GM12878 (cell line): ENCODE measurements around the gene THADA. TPM values are rescaled to one million over a fixed set of nuclear protein-coding genes. Genes with fewer than 3 reads are reported as not detected.

Source experiments
- KAT2A ChIP-seq: conservative IDR thresholded peaks from 2 replicates; pipeline ENCODE4 v1.6.1; 2011; ENCODE audit warnings: low read depth, low read length; ENCODE audit not compliant: control insufficient read depth
- LARP7 ChIP-seq: fragments of 450-650 bp; IDR thresholded peaks from 2 replicates; pipeline ENCODE4 v1.6.1; 2017; ENCODE audit warnings: mild to moderate bottlenecking
- ZBTB4 ChIP-seq: fragments of 450-650 bp; formaldehyde crosslinking; IDR thresholded peaks from 2 replicates; pipeline ENCODE4 v1.4.0; 2022; ENCODE audit warnings: mild to moderate bottlenecking, moderate library complexity
- ZNF207 ChIP-seq: fragments of 450-650 bp; IDR thresholded peaks from 2 replicates; pipeline ENCODE4 v1.6.1; 2014; ENCODE audit warnings: antibody characterized with exemption, mild to moderate bottlenecking, borderline replicate concordance
- ZNF687 ChIP-seq: fragments of 450-650 bp; IDR thresholded peaks from 2 replicates; pipeline ENCODE4 v1.6.1; 2017; ENCODE audit warnings: mild to moderate bottlenecking, moderate library complexity
- polyA plus RNA-seq, 11 experiments: library from polyadenylated mRNA; depleted of rRNA in 4 of 11; unstranded in 6 of 11; stranded (reverse) in 5 of 11; fragments of >200 nt; fragmentation: Nextera tagmentation in 4 of 11; fragmentation: Illumina TruSeq in 1 of 11; extraction: Ambion mirVana in 4 of 11; extraction: Trizol in 1 of 11; gene quantifications; 1 replicate in 1 of 11; 2 replicates in 10 of 11; pipeline versions ENCODE4 v1.2.1 to v1.2.3, GENCODE V29; 2011 to 2016; ENCODE audit warnings: inconsistent platforms in 2 of 11, missing spikeins in 2 of 11, low read depth in 1 of 11
- total RNA-seq, 4 experiments: library from RNA; depleted of rRNA in 3 of 4; stranded (reverse); fragments of >200 nt in 3 of 4; fragmentation: Illumina TruSeq in 1 of 4; extraction: Trizol in 1 of 4; gene quantifications; 2 replicates each; pipeline versions ENCODE4 v1.2.1 to v1.2.3, GENCODE V29; 2013 to 2021
- TF ChIP-seq, protein P1 (sequence below), 3 experiments: IDR thresholded peaks in 2 of 3; conservative IDR thresholded peaks in 1 of 3; 2 replicates each; pipeline ENCODE4 v1.5.1; 2011; ENCODE audit warnings: low read depth in 3 of 3, low read length in 3 of 3, mild to moderate bottlenecking in 3 of 3, control low read depth in 2 of 3, moderate library complexity in 2 of 3, inconsistent platforms in 1 of 3, mixed read lengths in 1 of 3; ENCODE audit not compliant: control insufficient read depth in 2 of 3, insufficient read depth in 1 of 3; ENCODE audit errors: extremely low read depth in 1 of 3
- TF ChIP-seq, protein P2 (sequence below): IDR thresholded peaks from 2 replicates; pipeline ENCODE4 v1.6.1; 2012; ENCODE audit warnings: low read length, inconsistent platforms

Gene THADA
- total and polyA plus RNA-seq, 10 of the 15 experiments (the other 5 are each of a cell fraction or from before 2014, with no cell fraction given) = 14.6 to 33.2 (median 23.2) TPM

- TF ChIP-seq ZNF687 (no peak), ZBTB4 (CRISPR knock-in tag) (no peak), KAT2A (no peak), LARP7 (no peak), ZNF207 (no peak)
- TF ChIP-seq, protein P1, sequence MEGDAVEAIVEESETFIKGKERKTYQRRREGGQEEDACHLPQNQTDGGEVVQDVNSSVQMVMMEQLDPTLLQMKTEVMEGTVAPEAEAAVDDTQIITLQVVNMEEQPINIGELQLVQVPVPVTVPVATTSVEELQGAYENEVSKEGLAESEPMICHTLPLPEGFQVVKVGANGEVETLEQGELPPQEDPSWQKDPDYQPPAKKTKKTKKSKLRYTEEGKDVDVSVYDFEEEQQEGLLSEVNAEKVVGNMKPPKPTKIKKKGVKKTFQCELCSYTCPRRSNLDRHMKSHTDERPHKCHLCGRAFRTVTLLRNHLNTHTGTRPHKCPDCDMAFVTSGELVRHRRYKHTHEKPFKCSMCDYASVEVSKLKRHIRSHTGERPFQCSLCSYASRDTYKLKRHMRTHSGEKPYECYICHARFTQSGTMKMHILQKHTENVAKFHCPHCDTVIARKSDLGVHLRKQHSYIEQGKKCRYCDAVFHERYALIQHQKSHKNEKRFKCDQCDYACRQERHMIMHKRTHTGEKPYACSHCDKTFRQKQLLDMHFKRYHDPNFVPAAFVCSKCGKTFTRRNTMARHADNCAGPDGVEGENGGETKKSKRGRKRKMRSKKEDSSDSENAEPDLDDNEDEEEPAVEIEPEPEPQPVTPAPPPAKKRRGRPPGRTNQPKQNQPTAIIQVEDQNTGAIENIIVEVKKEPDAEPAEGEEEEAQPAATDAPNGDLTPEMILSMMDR (IDR thresholded peaks at IDR 0.05 in 2 of 3, conservative IDR thresholded peaks at IDR 0.05 in 1 of 3; ENCODE audit: control insufficient read depth in 2 of 3, extremely low read depth in 1 of 3, insufficient read depth in 1 of 3, low read depth in 3 of 3, low read length in 3 of 3) = no peak
- TF ChIP-seq, protein P2, sequence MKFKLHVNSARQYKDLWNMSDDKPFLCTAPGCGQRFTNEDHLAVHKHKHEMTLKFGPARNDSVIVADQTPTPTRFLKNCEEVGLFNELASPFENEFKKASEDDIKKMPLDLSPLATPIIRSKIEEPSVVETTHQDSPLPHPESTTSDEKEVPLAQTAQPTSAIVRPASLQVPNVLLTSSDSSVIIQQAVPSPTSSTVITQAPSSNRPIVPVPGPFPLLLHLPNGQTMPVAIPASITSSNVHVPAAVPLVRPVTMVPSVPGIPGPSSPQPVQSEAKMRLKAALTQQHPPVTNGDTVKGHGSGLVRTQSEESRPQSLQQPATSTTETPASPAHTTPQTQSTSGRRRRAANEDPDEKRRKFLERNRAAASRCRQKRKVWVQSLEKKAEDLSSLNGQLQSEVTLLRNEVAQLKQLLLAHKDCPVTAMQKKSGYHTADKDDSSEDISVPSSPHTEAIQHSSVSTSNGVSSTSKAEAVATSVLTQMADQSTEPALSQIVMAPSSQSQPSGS = no peak
Measured at GRCh38 chr2:43312755-43313641, 282.8 kb downstream of the THADA start (continued).
